K562 (cell line): Measurements from ENCODE around the gene PA2G4. TPM values are rescaled to one million over a fixed set of nuclear protein-coding genes. Genes with fewer than 3 reads are reported as not detected.

Source experiments
- ARID4B ChIP-seq: sonication (generic); formaldehyde crosslinking; IDR thresholded peaks from 2 replicates; pipeline ENCODE4 v1.8.0; 2022; ENCODE audit warnings: mild to moderate bottlenecking, missing genetic modification reagents
- ATF1 ChIP-seq, 2 experiments: fragments of 450-650 bp in 1 of 2; IDR thresholded peaks; 2 replicates each; pipeline ENCODE4 v1.6.1; 2016; ENCODE audit warnings: missing compliant biosample characterization in 1 of 2, missing genetic modification characterization in 1 of 2
- BCLAF1 ChIP-seq, 2 experiments: fragments of 450-650 bp in 1 of 2; IDR thresholded peaks; 2 replicates each; pipeline ENCODE4 v1.6.1; 2011 to 2017; ENCODE audit warnings: low read depth in 2 of 2, antibody characterized with exemption in 1 of 2, borderline replicate concordance in 1 of 2, low read length in 1 of 2, mild to moderate bottlenecking in 1 of 2, mixed read lengths in 1 of 2; ENCODE audit not compliant: control insufficient read depth in 1 of 2
- CBX2 ChIP-seq: fragments of 200-600 bp; sonication (generic); IDR thresholded peaks from one replicate; pipeline ENCODE4 v1.6.1; 2012; ENCODE audit warnings: mild to moderate bottlenecking, low read length, inconsistent platforms; ENCODE audit not compliant: insufficient read depth, poor library complexity, severe bottlenecking
- CREBBP ChIP-seq: IDR thresholded peaks from one replicate; pipeline ENCODE4 v1.6.1; 2012; ENCODE audit warnings: low read depth, mild to moderate bottlenecking, control low read depth, inconsistent platforms, low read length
- MYC ChIP-seq, 2 experiments: fragments of 250-450 bp in 1 of 2; sonication (Bioruptor Pico) in 1 of 2; IDR thresholded peaks; 2 replicates each; pipeline versions ENCODE4 v1.5.1 to v1.6.1; 2012 to 2021; ENCODE audit warnings: low read depth in 2 of 2, borderline replicate concordance in 1 of 2, improper control_type of control experiment in 1 of 2, low read length in 1 of 2, mild to moderate bottlenecking in 1 of 2, moderate library complexity in 1 of 2
- MYNN ChIP-seq, 2 experiments: sonication (generic); formaldehyde crosslinking in 1 of 2; IDR thresholded peaks; 2 replicates each; pipeline versions ENCODE4 v1.5.0 to v1.6.1; 2016 to 2020; ENCODE audit warnings: antibody characterized with exemption in 1 of 2, missing genetic modification reagents in 1 of 2
- RBFOX2 ChIP-seq: fragments of 200-400 bp; formaldehyde crosslinking; IDR thresholded peaks from 2 replicates; pipeline ENCODE4 v1.6.1; 2017; ENCODE audit warnings: low read depth, mild to moderate bottlenecking, low read length, moderate library complexity
- U2AF1 ChIP-seq: fragments of 200-400 bp; formaldehyde crosslinking; optimal IDR thresholded peaks from 2 replicates; pipeline ENCODE3; 2017; ENCODE audit warnings: mild to moderate bottlenecking, low read depth, low read length, moderate library complexity
- ZBTB5 ChIP-seq: fragments of 450-650 bp; IDR thresholded peaks from 2 replicates; pipeline ENCODE4 v1.6.1; 2017; ENCODE audit warnings: antibody characterized with exemption
- ZNF280B ChIP-seq: fragments of 250-450 bp; sonication (Bioruptor Pico); IDR thresholded peaks from 2 replicates; pipeline ENCODE4 v1.5.1; 2021; ENCODE audit warnings: mild to moderate bottlenecking
- ZNF354B ChIP-seq: fragments of 250-450 bp; sonication (Bioruptor Pico); IDR thresholded peaks from 2 replicates; pipeline ENCODE4 v1.4.0; 2020
- polyA plus RNA-seq, 8 experiments: library from polyadenylated mRNA; depleted of rRNA in 4 of 8; stranded (reverse) in 5 of 8; unstranded in 3 of 8; fragments of >200 nt; fragmentation: Nextera tagmentation in 2 of 8; fragmentation: Illumina TruSeq in 1 of 8; extraction: Ambion mirVana in 2 of 8; extraction: Trizol in 1 of 8; gene quantifications; 2 replicates each; pipeline versions ENCODE4 v1.2.1 to v1.2.3, GENCODE V29; 2011 to 2014; ENCODE audit warnings: inconsistent platforms in 1 of 8, missing spikeins in 1 of 8
- total RNA-seq, 7 experiments: library from RNA; depleted of rRNA in 6 of 7; stranded (reverse); fragments of >200 nt in 6 of 7; fragmentation: Illumina TruSeq in 2 of 7; extraction: Trizol in 2 of 7; gene quantifications; 2 replicates each; pipeline versions ENCODE4 v1.2.1 to v1.2.3, GENCODE V29; 2011 to 2021; ENCODE audit warnings: low replicate concordance in 1 of 7

Gene PA2G4
- total and polyA plus RNA-seq, 9 of the 15 experiments (the other 6 are each of a cell fraction or from before 2014, with no cell fraction given), result 230 to 925 (median 638) TPM

GRCh38 chr12:56104109-56104814 lies at the start of gene PA2G4 (continued):
- TF ChIP-seq RBFOX2 (peak; percentile 99), ARID4B (CRISPR knock-in tag) (peak; percentile 87), MYNN (IDR thresholded peaks at IDR 0.05) (peak; percentile 69; the same call in 1 of the 2 replicates), MYNN (CRISPR knock-in tag; IDR thresholded peaks at IDR 0.05) (no peak), CBX2 (no peak), ZBTB5 (peak; percentile 70; the same call in 1 of the 2 replicates), ATF1 (CRISPR knock-in tag; IDR thresholded peaks at IDR 0.05) (no peak), ATF1 (tag; IDR thresholded peaks at IDR 0.05) (peak; percentile 68), BCLAF1 (IDR thresholded peaks at IDR 0.05; ENCODE audit: borderline replicate concordance in 1 of 2, control insufficient read depth in 1 of 2, low read depth in 2 of 2, low read length in 1 of 2) (peak in 1 of 2 experiments; percentile 72; a peak in 1 of 4 replicates), ZNF280B (no peak), CREBBP (no peak), MYC (IDR thresholded peaks at IDR 0.05; ENCODE audit: low read depth, low read length) (peak; percentile 97), MYC (CRISPR knock-in tag; IDR thresholded peaks at IDR 0.05; ENCODE audit: borderline replicate concordance, low read depth) (peak; percentile 47; the same call in 1 of the 2 replicates), U2AF1 (no peak), ZNF354B (no peak)
